ENCODE measurements around the gene SP9.
A peak's percentile ranks its signal among the peaks of the same experiment; 100 is the strongest.
"Not testable (repeated sequence)": the region's sequence is repeated elsewhere in the genome, so short reads cannot be mapped to it uniquely, and the experiment has no call there.

SP9 gene

GRCh38 chr2:174342686-174343342 lies 8.1 kb downstream of the SP9 start:
- in situ Hi-C loops (cut with HindIII; ENCODE audit: low pct_ligation_motif_present, low pct_unique_long_range_greater_than_20kb, low sequenced_read_pairs) = no loop called here
- no peak for DNase-seq

- no peak for DNase-seq
- in situ Hi-C loops (cut with HindIII; ENCODE audit: low pct_ligation_motif_present, low pct_unique_long_range_greater_than_20kb, low sequenced_read_pairs) = no loop called here
These were observed 8.5 kb downstream of the SP9 start for GRCh38 chr2:174343343-174343622.

DNA sequence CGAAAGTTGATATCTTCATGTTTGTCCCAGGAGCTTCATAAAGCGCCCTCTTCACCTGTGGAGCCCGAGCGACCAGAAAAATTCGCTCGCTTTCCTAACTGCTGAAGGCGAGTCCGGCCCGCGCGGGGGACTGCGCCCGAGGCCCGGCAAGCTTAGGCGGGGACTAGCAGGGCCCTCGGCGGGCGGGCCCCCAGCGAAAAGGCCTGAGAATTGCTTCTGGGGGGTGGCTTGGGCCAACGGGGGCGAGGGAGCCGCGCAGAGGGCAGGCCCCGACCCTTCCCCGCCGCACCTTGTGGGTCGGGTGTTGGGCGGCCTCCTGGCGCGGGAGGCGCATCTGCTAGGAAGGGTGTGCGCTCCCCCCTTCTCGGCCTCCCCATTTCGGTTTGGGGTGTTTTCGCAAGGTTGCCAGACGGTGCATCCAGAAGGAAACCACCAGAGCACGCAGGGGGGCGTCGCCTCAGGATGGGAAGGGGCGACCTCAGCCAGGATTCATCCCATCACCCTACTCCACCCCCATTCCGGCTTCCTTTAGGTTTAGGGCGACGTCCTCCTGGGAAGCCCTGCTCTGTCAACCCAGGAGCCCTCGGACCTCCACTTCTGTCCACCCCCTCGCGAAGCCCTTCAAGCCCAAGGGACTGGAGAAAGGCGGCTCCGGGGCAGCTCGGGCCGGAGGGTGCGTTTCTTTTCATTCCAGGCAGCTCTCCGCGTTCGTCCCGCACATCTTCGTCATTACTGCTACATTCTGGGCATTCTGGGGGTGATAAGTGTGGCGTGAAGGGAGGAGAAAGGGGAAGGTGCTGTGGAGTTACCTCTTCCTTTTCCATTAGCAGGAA lies 9.1 kb downstream of the SP9 start:
- in situ Hi-C loops (cut with HindIII; ENCODE audit: low pct_ligation_motif_present, low pct_unique_long_range_greater_than_20kb, low sequenced_read_pairs) = no loop called here
- DNase-seq = no peak

- in situ Hi-C loops (cut with HindIII; ENCODE audit: low pct_ligation_motif_present, low pct_unique_long_range_greater_than_20kb, low sequenced_read_pairs) = no loop called here
- peak; percentile 70 for DNase-seq
These were observed 10.1 kb downstream of the SP9 start for GRCh38 chr2:174344716-174345461.

- in situ Hi-C loops (cut with HindIII; ENCODE audit: low pct_ligation_motif_present, low pct_unique_long_range_greater_than_20kb, low sequenced_read_pairs) = no loop called here
- DNase-seq = peak; percentile 47
These were observed 15.3 kb downstream of the SP9 start for GRCh38 chr2:174350018-174350417.

- in situ Hi-C loops (cut with HindIII; ENCODE audit: low pct_ligation_motif_present, low pct_unique_long_range_greater_than_20kb, low sequenced_read_pairs) = no loop called here
- DNase-seq = no peak
These were observed 15.9 kb downstream of the SP9 start for GRCh38 chr2:174350593-174351181.

DNA sequence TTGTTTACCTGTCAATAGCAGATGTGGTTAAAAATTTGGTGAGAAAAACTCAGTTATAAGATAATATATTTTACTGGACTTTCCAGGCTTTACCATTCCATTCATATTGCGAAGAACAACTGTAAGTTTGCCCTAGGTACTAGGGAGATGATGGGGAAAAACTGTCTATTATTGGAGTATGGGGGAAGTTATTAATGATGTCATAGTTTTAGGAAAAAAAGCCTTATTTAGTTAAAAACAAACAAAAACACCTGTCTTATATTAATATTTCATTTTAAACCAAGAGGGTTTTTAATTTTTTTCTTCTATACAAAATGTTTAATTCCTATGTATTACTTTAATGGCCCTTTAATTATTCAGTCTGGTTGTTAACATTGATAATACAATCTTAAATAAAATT lies 18.2 kb downstream of the SP9 start:
- in situ Hi-C loops (cut with HindIII; ENCODE audit: low pct_ligation_motif_present, low pct_unique_long_range_greater_than_20kb, low sequenced_read_pairs) = no loop called here
- no peak for DNase-seq

DNA sequence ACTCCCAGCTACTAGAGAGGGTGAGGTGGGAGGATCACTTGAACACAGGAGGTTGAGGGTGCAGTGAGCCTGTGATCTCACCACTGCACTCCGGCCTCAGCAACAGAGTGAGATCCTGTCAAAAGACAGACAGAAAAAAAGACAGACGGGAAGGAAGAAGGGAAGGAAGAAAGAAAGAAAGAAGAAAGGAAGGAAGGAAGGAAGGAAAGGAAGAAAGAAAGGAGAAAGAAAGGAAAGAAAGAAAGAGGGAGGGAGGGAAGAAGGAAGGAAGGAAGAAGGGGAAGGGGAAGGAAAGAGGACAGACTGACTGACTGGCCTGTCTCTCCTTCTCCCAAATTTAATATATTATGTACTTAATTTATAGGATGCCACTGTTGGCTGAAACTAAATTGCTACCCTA lies 21.6 kb downstream of the SP9 start:
- in situ Hi-C loops (cut with HindIII; ENCODE audit: low pct_ligation_motif_present, low pct_unique_long_range_greater_than_20kb, low sequenced_read_pairs) = no loop called here
- no peak for DNase-seq

DNA sequence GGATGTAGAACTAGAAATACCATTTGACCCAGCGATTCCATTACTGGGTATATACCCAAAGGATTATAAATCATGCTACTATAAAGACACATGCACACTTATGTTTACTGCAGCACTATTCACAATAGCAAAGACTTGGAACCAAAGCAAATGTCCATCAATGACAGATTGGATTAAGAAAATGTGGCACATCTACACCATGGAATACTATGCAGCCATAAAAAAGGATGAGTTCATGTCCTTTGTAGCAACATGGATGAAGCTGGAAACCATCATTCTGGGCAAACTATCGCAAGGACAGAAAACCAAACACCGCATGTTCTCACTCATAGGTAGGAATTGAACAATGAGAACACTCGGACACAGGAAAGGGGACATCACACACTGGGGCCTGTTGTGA lies 24.9 kb downstream of the SP9 start:
- DNase-seq; in situ Hi-C loops (cut with HindIII; ENCODE audit: low pct_ligation_motif_present, low pct_unique_long_range_greater_than_20kb, low sequenced_read_pairs): not testable (repeated sequence)

DNA sequence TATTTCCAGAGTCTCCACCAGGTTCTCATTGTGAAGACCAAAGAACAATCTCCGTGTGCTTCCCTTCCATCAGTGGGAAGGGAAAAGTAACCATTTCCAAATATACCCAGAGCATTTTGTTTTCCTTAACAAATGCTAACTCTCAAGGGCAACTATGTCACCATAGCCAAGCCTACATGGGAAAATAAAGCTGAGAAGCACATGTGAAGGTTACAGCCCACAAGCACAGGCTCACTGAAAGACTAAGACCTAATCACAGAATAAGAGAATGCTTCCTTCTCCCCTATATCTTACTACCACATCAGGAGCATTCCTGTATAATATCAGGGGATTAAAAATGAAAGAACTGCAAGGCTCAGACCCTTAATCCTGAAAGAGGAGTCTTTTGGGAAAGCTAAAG lies 28.2 kb downstream of the SP9 start:
- DNase-seq = no peak
- in situ Hi-C loops (cut with HindIII; ENCODE audit: low pct_ligation_motif_present, low pct_unique_long_range_greater_than_20kb, low sequenced_read_pairs) = no loop called here

DNA sequence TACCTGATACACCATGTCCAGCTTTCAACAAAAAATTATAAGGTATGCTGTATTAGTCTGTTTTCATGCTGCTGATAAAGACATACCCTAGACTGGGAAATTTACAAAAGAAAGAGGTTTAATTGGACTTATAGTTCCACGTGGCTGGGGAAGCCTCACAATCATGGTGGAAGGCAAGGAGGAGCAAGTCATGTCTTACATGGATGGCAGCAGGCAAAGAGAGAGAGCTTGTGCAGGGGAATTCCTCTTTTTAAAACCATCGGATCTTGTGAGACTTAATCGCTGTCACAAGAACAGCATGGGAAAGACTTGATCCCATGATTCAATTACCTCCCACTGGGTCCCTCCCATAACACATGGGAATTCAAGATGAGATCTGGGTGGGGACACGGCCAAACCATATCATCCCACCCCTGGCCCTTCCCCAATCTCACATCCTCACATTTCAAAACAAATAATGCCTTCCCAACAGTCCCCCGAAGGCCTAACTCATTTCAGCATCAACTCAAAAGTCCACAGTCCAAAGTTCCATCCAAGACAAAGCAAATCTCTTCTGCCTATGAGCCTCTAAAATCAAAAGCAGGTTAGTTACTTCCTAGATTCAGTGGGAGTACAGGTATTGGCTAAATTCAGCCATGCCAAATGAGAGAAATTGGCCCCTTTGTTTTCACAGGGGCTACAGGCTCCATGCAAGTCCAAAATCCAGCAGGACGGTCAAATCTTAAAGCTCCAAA lies 28.9 kb downstream of the SP9 start:
- in situ Hi-C loops (cut with HindIII; ENCODE audit: low pct_ligation_motif_present, low pct_unique_long_range_greater_than_20kb, low sequenced_read_pairs); DNase-seq: not testable (repeated sequence)

GRCh38 chr2:174364628-174365027 lies 29.9 kb downstream of the SP9 start:
- in situ Hi-C loops (cut with HindIII; ENCODE audit: low pct_ligation_motif_present, low pct_unique_long_range_greater_than_20kb, low sequenced_read_pairs) = no loop called here
- DNase-seq = no peak

DNA sequence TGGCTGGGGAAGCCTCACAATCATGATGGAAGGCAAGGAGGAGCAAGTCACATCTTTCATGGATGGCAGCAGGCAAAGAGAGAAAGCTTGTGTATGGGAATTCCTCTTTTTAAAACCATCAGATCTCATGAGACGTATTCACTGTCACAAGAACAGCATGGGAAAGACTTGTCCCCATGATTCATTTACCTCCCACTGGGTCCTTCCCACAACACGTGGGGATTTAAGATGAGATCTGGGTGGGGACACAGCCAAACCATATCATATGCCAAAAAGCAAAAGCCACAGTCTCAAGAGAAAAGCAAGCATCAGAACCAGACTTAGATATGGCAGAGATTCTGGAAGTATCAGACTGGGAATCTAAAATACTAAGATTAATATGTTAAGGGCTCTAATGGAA lies 30.8 kb downstream of the SP9 start:
- in situ Hi-C loops (cut with HindIII; ENCODE audit: low pct_ligation_motif_present, low pct_unique_long_range_greater_than_20kb, low sequenced_read_pairs) = no loop called here
- DNase-seq = no peak

- DNase-seq = no peak
- in situ Hi-C loops (cut with HindIII; ENCODE audit: low pct_ligation_motif_present, low pct_unique_long_range_greater_than_20kb, low sequenced_read_pairs) = no loop called here
These were observed 33.9 kb downstream of the SP9 start for GRCh38 chr2:174368691-174369090.

DNA sequence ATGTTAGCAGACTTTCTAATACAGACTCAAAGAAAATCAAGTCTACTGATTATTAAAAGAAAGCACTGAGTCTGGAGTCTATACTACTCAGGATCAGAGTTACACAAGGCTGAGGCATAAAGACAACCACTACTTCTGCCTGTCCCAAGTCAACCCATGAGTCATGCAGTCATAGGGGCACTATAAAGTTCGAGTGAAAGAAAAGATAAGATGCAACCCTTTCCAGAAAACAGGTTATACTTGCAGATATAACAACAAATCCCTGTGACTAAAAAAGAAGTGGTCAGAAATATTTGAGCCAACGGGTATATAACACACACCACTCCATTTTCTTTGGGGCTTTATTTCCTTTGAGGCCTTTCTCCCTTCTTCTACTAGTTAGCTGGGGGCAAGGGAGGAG lies 42.2 kb downstream of the SP9 start:
- no peak for DNase-seq
- in situ Hi-C loops (cut with HindIII; ENCODE audit: low pct_ligation_motif_present, low pct_unique_long_range_greater_than_20kb, low sequenced_read_pairs) = no loop called here

- in situ Hi-C loops (cut with HindIII; ENCODE audit: low pct_ligation_motif_present, low pct_unique_long_range_greater_than_20kb, low sequenced_read_pairs) = no loop called here
- DNase-seq = no peak
These were observed 49.0 kb downstream of the SP9 start for GRCh38 chr2:174383796-174384195.

DNA sequence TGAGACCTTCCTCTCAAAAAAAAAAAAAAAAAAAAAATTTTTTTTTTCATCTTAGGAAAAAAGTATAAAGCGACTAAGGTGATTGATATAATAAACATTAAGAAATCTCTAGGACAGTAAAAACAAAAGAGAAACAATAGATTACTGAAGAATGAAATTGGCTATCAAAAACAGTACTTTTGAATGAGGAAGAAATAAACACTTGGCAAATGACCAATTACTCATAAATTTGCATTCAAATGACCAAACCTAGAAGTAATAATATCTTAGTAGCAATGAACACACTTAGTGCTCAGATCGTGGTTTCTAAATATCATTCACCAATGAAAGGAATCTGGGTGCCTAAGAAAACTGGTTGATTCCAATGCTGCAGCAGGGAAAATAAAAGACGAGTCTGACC lies 50.4 kb downstream of the SP9 start:
- in situ Hi-C loops (cut with HindIII; ENCODE audit: low pct_ligation_motif_present, low pct_unique_long_range_greater_than_20kb, low sequenced_read_pairs) = no loop called here
- no peak for DNase-seq
